D341Med (cell line): ENCODE results near the gene BTBD17.

Experiments used
- DNase-seq: peaks from one replicate; pipeline ENCODE4 v3.0.0; 2012; ENCODE audit warnings: low spot score

BTBD17 gene

DNA sequence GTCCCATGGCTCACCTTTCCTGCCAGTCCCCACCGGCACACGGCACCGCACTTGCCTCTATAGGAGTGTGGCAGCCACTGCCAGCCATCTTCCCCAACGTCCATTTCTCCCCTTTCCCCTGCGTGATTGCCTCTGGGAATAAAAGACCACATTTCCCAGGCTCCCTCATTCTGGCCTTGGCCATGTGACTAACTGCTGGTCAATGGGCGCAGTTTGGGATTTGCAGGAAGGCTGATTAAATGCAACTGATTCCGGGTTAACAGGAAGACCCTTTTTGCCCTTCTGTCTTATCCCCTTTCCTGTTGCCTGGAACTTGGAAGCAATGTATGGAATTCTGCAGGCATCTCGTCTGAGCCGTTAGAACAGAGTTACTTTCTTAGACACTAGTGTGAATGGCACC, 3.0 kb downstream of the BTBD17 start:
- DNase-seq, result no peak

DNA sequence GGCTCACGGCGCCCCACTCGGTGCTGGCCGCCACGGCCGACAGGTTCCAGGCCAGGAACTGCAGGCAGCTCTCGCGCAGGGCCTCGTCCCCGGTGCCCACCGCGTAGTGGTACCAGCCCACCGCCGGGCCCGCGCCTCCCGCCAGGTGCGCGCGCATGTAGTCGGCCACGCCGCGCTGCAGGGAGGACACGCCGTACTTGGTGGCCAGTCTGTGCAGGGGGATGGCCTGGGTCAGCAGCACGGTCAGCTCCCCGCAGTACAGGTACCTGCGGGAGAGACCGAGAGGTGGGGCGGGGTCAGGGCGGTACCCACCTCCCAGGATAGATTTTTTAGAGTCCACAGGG, 4.2 kb downstream of the BTBD17 start:
- DNase-seq, result no peak

DNA sequence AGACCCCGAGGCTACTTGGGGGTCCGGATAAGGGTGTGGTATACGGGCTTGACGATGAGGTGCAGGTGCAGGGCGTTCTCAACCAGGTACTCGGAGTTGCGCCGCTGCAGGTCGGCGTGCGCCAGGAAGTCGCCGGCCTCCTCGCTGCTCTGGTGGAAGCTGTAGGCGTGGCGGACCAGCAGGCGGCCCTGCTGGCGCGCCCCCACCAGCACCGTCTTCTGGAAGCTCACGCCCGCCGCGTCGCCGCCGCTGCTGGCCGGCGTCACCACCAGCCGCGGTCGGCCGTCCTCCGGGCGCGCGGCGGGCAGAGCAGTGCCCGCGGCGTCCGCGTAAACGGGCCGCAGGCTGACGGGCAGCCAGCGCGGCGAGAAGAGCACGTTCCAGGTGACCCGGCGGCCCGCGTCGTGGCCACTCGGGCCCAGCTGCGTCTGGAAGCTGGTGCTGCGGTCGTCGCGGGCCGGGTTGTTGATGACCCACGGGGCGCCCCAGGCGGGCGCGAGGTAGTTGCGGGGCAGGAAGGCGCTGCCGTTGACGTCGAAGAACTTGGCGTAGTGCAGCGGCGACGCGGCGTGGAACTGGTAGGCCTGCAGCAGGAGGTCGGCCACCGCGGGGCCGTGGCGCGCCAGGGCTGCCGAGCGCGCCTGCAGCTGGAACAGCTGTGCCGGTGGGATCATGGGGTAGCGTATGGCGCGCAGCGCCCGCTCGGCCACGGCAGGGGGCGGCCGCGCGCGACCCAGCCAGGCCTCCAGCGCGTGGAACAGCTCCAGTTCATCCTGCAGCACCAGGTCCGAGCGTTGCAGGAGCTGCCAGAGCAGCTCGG, 4.8 kb downstream of the BTBD17 start:
- DNase-seq, result no peak

DNA sequence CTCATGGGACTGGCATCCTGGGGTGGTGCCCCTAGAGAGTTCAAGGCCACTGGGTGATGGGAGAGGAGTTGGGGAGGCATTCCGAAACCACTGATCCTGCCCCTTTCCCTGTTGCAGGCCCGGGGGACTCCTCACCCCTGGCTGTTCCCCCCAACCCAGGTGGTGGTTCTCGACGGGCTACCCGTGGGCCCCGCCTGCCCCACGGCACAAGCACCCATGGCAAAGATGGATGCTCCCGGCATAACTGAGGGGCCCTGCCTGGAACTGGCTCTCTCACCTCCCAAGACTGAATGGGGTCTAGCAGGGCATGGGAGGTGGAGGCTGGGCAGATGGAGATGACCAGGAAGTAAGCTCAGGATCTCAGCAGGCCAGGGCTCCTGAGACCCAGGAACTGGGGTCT, 6.6 kb downstream of the BTBD17 start:
- no peak for DNase-seq

DNA sequence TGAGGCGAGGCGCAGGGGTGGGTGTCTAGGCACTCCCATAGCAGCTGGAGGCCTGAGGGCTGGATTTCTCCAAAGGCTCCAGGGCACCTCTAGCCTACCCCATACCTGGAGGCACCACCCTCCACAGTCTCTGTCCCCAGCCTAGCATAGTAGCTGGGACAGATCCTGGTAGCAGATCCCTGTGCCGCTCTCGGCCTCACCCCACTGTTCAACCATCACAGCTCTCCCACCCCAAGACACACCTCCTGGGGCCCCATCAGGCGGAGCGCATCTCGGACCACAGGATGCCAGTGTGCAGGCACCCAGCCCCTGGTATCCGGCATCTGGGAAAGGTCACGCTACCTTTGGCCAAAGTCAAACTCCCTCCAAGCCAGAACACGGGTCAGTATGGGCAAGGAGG, 7.1 kb downstream of the BTBD17 start:
- no peak for DNase-seq

DNA sequence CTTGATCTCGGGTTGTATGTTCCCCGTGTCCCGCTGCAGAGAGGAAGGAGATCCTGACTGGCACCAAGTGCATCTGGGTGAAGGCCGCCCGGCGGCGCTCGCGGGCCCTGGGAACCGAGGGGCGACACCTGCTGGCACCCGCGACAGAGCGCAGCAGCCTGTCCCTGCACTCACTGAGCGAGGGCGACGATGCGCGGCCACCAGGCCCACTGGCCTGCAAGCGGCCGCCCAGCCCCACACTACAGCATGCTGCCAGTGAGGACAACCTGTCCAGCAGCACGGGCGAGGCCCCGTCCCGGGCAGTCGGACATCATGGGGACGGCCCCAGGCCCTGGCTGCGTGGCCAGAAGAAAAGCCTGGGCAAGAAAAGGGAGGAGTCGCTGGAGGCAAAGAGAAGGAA, 7.5 kb downstream of the BTBD17 start:
- DNase-seq, result peak; percentile 97

DNA sequence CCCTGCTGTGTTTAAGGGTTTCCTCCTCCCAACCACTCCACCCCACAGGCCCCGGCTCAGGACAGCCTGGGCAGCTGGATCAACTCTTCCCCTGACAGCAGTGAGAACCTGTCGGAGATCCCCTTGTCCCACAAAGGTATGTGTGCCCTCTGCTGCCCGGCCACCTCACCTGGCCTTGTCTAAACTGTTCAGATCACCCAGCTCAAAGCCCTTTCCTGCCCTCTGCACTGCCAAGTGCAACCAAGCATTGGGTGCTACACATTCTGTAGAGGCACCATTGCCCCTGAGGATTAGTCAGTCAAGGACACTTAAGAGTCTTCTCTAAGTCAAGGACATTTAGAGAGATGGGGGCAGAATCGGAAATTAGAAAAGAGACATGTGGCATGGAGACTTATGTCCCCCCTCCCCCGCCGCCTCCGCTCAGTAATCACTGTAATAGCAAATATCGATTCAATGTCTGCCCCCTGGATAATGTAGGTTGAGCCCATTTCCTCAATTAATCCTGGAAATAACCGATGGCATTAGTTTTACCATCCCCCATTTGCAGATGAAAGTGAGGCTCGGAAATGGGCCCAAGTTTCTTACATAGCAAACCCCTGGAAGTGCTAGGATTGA, 8.1 kb downstream of the BTBD17 start:
- DNase-seq, result no peak

DNA sequence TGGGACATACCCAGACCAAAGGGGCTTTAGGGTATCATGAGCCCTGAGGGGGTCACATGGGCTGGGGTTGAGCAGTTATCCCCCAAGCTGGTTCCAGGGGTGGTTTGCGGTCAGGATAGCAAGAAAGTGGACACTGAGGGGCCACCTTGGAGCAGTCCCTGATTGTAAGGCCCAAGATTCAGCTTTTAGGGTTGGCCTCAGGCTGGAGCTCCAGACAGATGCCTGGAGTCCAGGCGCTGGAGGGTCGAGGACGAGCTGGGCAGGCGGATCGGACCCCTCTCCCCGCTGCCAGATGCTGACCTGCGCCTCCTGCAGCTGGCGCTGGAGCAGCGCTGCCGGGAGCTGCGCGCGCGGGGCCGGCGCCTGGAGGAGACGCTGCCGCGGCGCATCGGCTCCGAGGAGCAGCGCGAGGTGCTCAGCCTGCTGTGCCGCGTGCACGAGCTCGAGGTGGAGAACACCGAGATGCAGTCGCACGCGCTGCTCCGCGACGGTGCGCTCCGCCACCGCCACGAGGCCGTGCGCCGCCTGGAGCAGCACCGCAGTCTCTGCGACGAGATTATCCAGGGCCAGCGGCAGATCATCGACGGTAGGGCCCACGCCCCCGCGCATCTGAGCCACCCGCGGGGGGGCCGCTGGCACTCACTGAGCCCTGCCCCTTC, 10.0 kb downstream of the BTBD17 start:
- DNase-seq, result peak; percentile 90

DNA sequence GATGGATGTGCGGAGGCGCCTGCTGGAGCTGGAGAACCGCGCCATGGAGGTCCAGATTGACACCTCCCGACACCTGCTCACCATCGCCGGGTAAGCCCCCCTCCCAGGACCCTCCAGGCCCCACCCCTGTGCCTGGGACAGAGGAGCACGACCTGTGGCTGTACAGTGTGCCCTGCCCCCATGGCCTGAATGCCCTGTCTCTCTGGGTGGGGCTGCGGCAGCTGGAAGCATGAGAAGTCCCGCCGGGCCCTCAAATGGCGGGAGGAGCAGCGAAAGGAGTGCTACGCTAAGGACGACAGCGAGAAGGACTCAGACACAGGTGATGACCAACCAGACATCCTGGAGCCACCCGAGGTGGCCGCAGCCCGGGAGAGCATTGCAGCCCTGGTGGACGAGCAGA, 11.2 kb downstream of the BTBD17 start:
- no peak for DNase-seq

DNA sequence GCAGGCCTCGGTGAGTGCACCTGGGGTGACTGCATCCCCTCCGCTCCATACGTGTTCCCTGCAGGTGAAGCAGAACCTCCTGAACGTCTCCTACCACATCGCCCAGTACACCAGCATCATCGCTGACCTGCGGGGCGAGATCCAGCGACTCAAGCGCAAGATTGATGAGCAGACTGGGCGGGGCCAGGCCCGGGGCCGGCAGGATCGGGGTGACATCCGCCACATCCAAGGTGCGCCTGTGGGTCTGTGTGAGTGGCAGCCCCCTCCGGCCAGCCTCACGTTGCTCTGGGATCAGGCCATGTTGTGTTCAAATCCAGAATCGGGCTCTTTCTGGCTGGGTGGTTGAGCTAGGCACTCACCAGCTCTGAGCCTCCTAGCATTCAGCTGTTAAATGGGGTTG, 12.5 kb downstream of the BTBD17 start:
- DNase-seq, result no peak

DNA sequence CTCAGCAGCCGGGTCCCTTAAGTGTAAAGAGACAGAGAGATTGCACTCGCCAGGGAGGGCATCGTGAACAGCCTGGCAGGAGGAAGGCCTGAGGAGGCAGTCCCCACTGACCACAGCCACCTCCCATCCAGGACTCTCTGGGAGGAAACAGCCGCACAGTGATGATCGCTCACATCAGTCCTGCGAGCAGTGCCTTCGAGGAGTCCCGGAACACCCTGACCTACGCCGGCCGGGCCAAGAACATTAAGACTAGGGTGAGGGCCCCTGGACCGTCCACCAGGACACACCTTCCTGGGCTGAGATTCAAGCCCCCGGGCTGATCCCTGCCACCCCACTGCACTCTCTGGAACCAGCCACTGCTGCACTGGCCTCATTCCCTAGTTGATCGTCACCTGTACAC, 14.0 kb downstream of the BTBD17 start:
- no peak for DNase-seq

DNA sequence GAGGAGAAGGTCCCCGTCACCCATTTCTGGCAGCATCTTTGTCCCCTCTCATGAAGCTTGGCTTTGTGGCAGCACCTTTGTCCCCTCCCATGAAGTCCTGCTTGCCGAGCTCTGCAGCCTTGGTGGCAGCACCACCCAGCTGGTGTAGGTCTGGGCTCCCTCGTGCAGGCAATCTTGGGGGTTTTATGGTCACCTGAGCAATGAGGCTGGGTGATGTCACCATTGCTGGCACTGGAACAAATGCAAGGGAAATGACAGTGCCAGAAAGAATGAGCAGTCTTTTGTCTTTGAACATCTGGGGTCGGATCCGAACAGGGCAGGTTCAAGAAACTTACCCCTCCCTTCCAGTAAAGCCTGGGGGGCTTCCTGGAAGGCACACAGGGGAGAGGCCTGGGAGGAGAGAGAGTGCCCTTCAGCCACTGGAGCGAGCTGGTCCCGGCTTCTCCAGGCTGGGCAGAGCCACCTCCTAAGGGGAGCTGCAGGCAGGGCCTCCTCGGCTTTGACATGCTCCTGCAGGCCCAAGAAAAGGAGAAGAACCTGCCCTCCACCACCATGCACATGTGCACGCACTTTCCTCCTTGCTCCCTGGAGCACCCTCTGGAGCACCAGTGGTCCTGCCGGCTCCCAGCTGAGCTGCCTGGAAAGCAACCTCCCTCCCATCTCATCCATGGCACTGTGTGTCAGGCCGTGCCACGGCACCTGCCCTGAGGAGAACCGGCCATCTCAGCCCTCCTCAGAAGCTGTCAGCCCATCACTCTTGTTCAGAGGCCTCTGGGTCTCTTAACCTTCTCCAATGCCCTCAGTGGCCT, 16.0 kb downstream of the BTBD17 start:
- no peak for DNase-seq

DNA sequence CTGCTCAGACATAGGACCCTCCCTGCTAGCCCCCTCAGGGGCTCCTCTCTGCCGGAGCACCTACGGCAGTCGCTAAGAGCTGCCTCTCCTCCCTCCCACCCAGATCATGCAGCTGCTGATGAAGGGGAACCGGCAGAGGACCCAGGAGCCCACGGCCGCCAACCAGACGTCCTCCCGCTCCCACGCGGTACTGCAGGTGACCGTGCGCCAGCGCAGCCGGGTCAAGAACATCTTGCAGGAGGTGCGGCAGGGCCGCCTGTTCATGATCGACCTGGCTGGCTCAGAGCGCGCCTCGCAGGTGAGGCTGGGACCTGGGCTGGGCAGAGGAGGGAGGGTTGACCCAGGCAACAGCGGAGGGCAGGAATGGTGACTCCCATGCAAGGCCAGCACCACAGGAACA, 17.0 kb downstream of the BTBD17 start:
- DNase-seq, result no peak

DNA sequence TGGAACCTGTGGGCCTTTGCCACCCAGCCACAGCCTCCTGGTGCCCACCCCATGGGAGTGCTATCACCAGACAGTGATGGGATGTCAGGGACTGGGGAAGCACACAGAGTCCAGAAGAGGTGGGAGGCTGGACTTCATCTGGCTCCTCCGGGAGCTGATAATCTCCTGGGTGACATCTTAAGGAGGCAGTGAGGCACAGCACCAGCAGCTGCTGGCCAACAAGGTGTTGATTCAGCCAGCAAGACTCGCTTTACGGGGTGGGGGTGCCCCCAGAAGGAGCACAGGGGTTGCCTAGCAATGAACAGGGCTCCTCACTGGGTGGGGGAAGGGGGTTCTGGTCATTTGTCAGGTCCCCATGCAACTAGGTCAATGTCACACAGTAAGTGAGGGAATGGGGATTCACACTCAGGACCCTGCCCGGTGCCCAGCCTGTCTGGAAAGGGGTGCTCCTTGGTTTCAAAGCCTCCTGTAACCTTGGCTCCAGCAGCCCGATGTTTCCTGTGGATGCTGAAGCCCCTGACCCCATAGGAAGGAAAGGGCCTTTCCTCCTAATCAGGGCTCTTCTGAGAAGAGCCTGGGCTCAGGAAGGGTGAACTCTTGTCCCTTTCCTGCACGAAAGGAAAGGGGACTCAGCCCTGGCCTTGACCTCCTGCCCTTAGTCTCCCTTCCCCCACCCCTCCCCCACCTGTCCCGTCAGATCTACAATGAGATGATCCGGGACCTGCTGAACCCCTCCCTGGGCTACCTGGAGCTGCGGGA, 18.0 kb downstream of the BTBD17 start:
- DNase-seq, result no peak

DNA sequence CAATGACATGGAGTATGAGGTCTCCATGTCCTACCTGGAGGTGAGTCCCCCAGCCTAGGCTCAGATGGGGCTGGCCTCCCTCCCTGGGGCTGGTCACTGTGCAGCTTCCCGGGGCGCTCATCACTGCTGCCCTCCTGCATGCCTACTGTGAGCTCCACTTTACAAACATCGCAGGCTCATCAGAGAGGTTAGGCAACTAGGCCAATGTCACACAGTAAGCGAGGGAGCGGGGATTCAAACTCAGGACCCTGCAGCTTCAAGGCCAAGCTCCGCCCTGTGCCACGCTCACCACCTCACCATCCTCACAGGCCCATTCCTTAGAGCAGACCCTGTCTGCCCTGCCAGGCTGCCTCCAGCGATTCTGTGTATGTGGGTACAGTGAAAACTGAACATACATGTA, 18.5 kb downstream of the BTBD17 start:
- DNase-seq, result no peak

DNA sequence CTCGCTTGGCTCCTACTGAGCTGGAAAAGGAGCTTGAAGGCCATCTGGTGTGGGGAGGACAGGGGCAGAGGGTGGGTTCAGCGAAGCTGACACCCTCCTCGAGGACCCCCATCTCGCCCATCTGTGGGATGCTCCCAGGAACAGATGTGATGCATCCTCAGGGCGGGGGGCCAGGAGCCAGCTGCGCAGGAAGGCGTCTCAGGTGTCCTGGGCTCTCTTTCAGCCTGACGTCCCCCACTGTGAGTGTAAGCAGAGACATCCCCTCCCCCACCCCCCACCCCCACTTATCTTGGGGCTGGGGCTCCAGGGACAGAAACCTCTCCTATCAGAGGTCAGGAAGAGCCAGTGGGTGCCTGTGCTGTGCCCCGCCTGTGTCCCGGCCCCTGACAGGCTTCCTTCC, 19.4 kb downstream of the BTBD17 start:
- no peak for DNase-seq

DNA sequence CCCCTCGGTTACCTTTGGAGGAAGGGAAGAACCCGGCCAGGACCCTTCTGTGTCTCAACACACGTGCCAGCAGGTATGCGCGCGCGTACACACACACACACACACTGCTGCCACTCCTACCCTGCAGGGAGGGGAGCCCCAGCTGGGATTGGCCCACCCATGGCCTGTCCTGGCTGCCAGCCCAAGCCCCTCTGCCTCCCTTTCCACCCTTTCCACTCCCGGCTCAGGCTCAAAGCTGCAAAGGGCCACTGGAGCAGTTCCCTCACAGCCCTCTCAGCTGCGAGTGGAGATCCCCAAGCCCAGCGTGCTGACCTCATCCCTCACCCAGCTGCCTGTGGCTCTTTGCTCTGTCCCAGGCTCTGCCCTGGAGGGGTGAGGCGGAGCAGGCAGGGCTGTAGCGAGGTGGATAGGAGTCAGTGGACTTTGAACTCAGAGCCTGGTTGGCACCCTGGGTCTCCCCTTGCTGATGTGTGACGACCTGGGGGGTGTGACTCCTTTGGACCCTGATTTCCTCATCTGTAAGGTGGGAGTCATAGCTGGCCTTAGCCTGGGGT, 21.1 kb downstream of the BTBD17 start:
- DNase-seq, result no peak

DNA sequence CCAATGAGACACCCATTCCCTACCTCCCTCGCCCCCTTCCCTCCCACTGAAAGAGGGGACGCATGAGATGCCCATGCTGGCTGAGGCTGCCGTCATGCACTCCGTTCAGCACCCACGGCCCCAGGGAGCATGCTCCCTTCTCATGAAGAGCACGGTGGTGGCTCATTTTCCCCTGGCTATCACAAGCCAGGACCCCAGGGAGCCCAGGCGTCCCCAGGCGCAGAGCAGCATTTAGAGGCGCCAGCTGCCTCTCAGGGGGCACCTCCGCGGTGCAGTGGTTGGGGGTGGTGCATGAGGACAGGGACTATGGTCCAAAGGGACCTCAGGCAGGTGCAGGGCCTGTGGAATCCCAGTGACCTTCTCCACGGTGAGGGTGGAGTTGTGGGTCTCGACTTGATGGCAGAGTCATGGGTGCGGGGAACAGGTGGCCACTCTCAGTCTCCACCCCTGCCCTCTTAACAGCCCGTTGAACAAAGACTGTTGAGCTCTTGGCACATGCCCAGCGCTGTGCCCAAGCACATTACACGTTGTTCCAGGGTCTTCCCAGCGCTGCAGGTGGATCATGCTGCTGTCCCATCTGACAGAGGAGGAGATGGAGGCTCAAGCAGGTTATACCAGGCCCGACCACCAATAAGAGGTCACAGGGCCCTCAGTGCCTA, 22.0 kb downstream of the BTBD17 start:
- DNase-seq, result no peak

DNA sequence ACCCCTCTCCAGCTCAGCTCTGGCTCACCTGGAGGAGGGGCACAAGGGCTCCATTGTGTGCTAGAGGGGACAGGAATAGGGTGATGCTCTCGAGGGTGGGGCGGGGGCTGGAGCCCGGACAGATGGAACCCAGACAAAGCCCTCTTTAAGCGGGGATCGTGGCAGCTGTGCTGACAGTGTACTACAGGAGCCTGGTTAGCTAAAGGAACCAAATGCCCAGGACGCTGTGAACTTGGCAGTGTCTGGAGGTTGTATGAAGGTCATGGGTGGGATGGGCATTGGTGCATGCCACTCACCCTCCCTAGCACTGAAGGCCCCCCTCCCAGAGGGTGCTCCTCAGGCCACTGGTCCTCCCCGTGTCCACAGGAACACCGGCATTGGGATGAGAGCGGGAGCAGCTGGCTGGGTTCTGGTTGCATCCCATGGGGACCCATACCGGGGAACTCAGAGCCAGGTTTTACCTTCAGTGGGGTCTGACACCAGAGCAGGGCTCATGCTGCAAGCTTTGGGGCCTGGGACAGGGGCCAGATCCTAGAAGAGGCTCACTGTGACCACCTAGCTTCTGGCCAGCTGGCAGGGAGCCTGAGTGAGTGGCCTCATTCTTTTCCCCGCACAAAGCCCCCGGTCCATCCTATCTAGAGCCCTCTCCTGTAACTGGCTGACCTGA, 23.7 kb downstream of the BTBD17 start:
- DNase-seq, result peak; percentile 77

DNA sequence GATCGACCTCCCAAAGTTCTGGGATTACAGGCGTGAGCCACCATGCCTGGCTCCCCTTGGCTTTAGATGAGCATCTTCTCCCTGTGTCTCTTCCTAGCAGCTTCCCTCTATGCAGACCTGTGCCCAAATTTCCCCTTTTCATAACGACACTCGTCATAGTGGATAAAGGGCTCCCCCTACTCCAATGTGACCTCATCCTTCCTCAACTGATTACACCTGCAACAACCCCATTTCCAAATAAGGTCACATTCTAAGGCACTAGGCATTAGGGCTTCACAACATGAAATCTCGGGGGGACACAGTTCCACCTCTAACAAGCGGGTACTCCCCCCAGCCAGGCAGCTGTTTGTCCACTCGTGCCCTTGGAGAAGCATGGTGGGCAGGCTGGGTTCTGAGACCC, 25.4 kb downstream of the BTBD17 start:
- DNase-seq, result no peak
